WERI-Rb-1 (cell line): ENCODE results near the gene IDH2.

Experiments
- DNase-seq: peaks from one replicate; pipeline ENCODE4 v3.0.0-alpha.2; 2020
- H3K27ac ChIP-seq: fragments of 250-450 bp; sonication (Bioruptor Pico); 2 replicates; pipeline ENCODE4 v1.5.1; 2020; ENCODE audit warnings: mild to moderate bottlenecking, moderate library complexity
- H3K27me3 ChIP-seq: fragments of 250-450 bp; sonication (Bioruptor Pico); 2 replicates; pipeline ENCODE4 v1.5.1; 2021; ENCODE audit warnings: mild to moderate bottlenecking, low read depth, moderate library complexity; ENCODE audit not compliant: insufficient read depth, severe bottlenecking
- H3K36me3 ChIP-seq: fragments of 250-450 bp; sonication (Bioruptor Pico); 2 replicates; pipeline ENCODE4 v1.5.1; 2020; ENCODE audit warnings: mild to moderate bottlenecking, moderate library complexity
- H3K4me3 ChIP-seq: 2 replicates; pipeline ENCODE4 v1.5.1; 2011; ENCODE audit warnings: low read depth, mild to moderate bottlenecking, control low read depth, low read length
- H3K9me3 ChIP-seq: fragments of 250-450 bp; sonication (Bioruptor Pico); 2 replicates; pipeline ENCODE4 v1.5.1; 2021; ENCODE audit warnings: mild to moderate bottlenecking, moderate library complexity; ENCODE audit not compliant: severe bottlenecking
- CTCF ChIP-seq: IDR thresholded peaks from 2 replicates; pipeline ENCODE4 v1.5.1; 2011; ENCODE audit warnings: low read depth, mild to moderate bottlenecking, control low read depth, inconsistent platforms, low read length

The IDH2 gene

DNA sequence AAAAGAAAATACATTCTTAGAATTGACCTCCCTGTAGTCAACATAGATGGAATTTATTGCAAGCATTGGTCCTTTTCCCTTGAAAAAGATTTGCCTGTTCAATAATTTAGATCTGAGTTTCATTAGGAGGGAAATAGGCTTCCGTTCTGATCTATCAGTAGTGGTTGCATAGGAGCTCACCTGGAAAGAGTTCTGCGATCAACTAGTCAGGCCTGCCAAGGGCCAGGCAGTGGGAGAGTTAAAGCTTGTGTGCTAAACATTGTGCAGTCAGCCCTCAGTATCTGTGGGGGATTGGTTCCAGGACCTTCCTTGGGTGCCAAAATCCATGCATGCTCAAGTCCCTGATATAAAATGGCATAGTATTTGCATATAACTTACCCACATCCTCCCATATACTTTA is 29.6 kb upstream of the IDH2 start:
- TF ChIP-seq CTCF = no peak
- Histone ChIP-seq H3K27me3 (no peaks in the 10 kb centered on the region), H3K4me3 (no peak overlapping the region), H3K9me3 (no peaks in the 10 kb centered on the region), H3K27ac (no peak overlapping the region), H3K36me3 (no peaks in the 10 kb centered on the region)
- DNase-seq = no peak

- TF ChIP-seq CTCF = no peak
- H3K27ac ChIP-seq = no peak overlapping the region
- no peak overlapping the region for H3K4me3 ChIP-seq
- DNase-seq = no peak
- H3K9me3 ChIP-seq = no peaks in the 10 kb centered on the region
- H3K36me3 ChIP-seq = no peaks in the 10 kb centered on the region
- H3K27me3 ChIP-seq = no peaks in the 10 kb centered on the region
Measured at GRCh38 chr15:90130291-90130690, 28.0 kb upstream of the IDH2 start.

- no peaks in the 10 kb centered on the region for H3K9me3 ChIP-seq
- no peak for TF ChIP-seq CTCF
- DNase-seq = peak; percentile 86
- no peaks in the 10 kb centered on the region for H3K36me3 ChIP-seq
- peak overlapping the region; percentile 71 for H3K27ac ChIP-seq
- no peaks in the 10 kb centered on the region for H3K27me3 ChIP-seq
- H3K4me3 ChIP-seq = peak overlapping the region; percentile 15
Measured at GRCh38 chr15:90126596-90127435, 24.5 kb upstream of the IDH2 start.

GRCh38 chr15:90126022-90126421 is 23.8 kb upstream of the IDH2 start:
- Histone ChIP-seq H3K36me3 (no peaks in the 10 kb centered on the region), H3K4me3 (no peak overlapping the region), H3K9me3 (no peaks in the 10 kb centered on the region), H3K27ac (peak overlapping the region; percentile 71), H3K27me3 (no peaks in the 10 kb centered on the region)
- DNase-seq = no peak
- no peak for TF ChIP-seq CTCF

DNA sequence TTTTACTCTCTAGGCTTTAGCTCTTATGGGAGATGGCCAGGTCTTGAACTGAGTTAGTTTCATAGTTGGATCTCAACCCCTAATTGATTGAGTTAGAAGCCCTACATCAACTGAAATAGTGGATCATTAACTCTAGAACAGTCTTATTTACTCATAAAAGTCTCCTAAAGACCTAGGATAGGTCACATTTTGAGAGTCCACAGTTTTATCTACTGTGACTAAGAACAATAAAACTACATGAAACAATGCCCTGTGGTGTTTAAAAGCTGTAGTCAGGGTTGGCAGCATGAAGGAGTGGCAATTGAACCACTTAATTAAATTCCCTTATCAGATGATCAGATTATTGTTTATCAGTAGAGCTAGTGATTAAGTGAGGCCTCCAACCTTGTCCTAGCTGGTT is 22.2 kb upstream of the IDH2 start:
- no peak for TF ChIP-seq CTCF

GRCh38 chr15:90121086-90121485 is 18.8 kb upstream of the IDH2 start:
- H3K27ac ChIP-seq = no peak overlapping the region
- H3K36me3 ChIP-seq = no peaks in the 10 kb centered on the region
- no peak overlapping the region for H3K4me3 ChIP-seq
- no peak for TF ChIP-seq CTCF
- no peaks in the 10 kb centered on the region for H3K9me3 ChIP-seq
- DNase-seq = no peak
- H3K27me3 ChIP-seq = no peaks in the 10 kb centered on the region

More for the DNA sequence above, 22.2 kb upstream of the IDH2 start:
- no peak for DNase-seq
- H3K9me3 ChIP-seq = no peaks in the 10 kb centered on the region
- H3K27ac ChIP-seq = no peak overlapping the region
- no peaks in the 10 kb centered on the region for H3K36me3 ChIP-seq
- no peaks in the 10 kb centered on the region for H3K27me3 ChIP-seq
- H3K4me3 ChIP-seq = no peak overlapping the region
